Mesendoderm (in vitro differentiated cells): ENCODE data around the gene OGA.

Source experiments
- DNase-seq: peaks from one replicate; pipeline ENCODE4 v3.0.0; 2013
- H2AK5ac ChIP-seq: 2 replicates; pipeline ENCODE4 v1.6.1; 2013; ENCODE audit warnings: low read length, inconsistent platforms
- H2BK120ac ChIP-seq: 2 replicates; pipeline ENCODE4 v1.6.1; 2013; ENCODE audit warnings: low read depth, mild to moderate bottlenecking, low read length, moderate library complexity, mixed read lengths
- H2BK15ac ChIP-seq: replicated peaks from 2 replicates; pipeline ENCODE4 v1.6.1; 2013; ENCODE audit warnings: low read depth, mild to moderate bottlenecking, moderate library complexity
- H2BK5ac ChIP-seq: 2 replicates; pipeline ENCODE4 v1.6.1; 2013; ENCODE audit warnings: low read length, inconsistent platforms
- H3K18ac ChIP-seq: 2 replicates; pipeline ENCODE4 v1.6.1; 2013; ENCODE audit warnings: mild to moderate bottlenecking, low read length, mixed read lengths
- H3K23ac ChIP-seq: one replicate; pipeline ENCODE4 v1.6.1; 2013; ENCODE audit warnings: low read length
- H3K27ac ChIP-seq: 2 replicates; pipeline ENCODE4 v1.5.1; 2013; ENCODE audit warnings: low read depth, mild to moderate bottlenecking, inconsistent platforms, low read length, moderate library complexity
- H3K27me3 ChIP-seq: 2 replicates; pipeline ENCODE4 v1.6.1; 2013; ENCODE audit warnings: low read length, control low read depth, mild to moderate bottlenecking, inconsistent platforms; ENCODE audit not compliant: insufficient read depth, poor library complexity
- H3K36me3 ChIP-seq: 2 replicates; pipeline ENCODE4 v1.6.1; 2013; ENCODE audit warnings: low read length, inconsistent platforms; ENCODE audit not compliant: control insufficient read depth, insufficient read depth
- H3K4ac ChIP-seq: one replicate; pipeline ENCODE4 v1.6.1; 2013; ENCODE audit warnings: low read depth, mild to moderate bottlenecking, low read length, moderate library complexity
- H3K4me1 ChIP-seq: 2 replicates; pipeline ENCODE4 v1.6.1; 2013; ENCODE audit warnings: low read depth, low read length, inconsistent platforms; ENCODE audit not compliant: control insufficient read depth
- H3K4me2 ChIP-seq: 2 replicates; pipeline ENCODE4 v1.6.1; 2013; ENCODE audit warnings: low read length
- H3K4me3 ChIP-seq: 2 replicates; pipeline ENCODE4 v1.5.1; 2013; ENCODE audit warnings: mild to moderate bottlenecking, low read length
- H3K56ac ChIP-seq: one replicate; pipeline ENCODE4 v1.6.1; 2013; ENCODE audit warnings: low read length
- H3K79me1 ChIP-seq: 2 replicates; pipeline ENCODE4 v1.6.1; 2013; ENCODE audit warnings: low read length, inconsistent platforms
- H3K79me2 ChIP-seq: 2 replicates; pipeline ENCODE4 v1.6.1; 2013; ENCODE audit warnings: mild to moderate bottlenecking, low read length; ENCODE audit not compliant: control insufficient read depth, insufficient read depth
- H3K9ac ChIP-seq: 2 replicates; pipeline ENCODE4 v1.6.1; 2013; ENCODE audit warnings: low read length, inconsistent platforms
- H4K5ac ChIP-seq: one replicate; pipeline ENCODE4 v1.6.1; 2013; ENCODE audit warnings: low read length
- H4K8ac ChIP-seq: one replicate; pipeline ENCODE4 v1.6.1; 2013; ENCODE audit warnings: low read depth, mild to moderate bottlenecking, control low read depth, low read length, moderate library complexity
- WGBS: extraction: QIAGEN DNeasy Blood & Tissue Kit; methylation state at CpG from one replicate; pipeline ENCODE4 v1.1.7; 2013; ENCODE audit warnings: low lambda C conversion rate, missing lambda C conversion rate; ENCODE audit not compliant: insufficient coverage; ENCODE audit errors: extremely low coverage; 5-methylcytosine and 5-hydroxymethylcytosine counted together

The OGA gene

GRCh38 chr10:101772017-101772894 is 46.0 kb downstream of the OGA start:
- no peak overlapping the region for H2AK5ac ChIP-seq
- no peak overlapping the region for H3K18ac ChIP-seq
- no peak overlapping the region for H3K4me2 ChIP-seq
- WGBS: no CpG with 5 or more reads among the region's 6 CpGs
- no peak overlapping the region for H4K8ac ChIP-seq
- no peaks in the 10 kb centered on the region for H3K79me2 ChIP-seq
- H3K23ac ChIP-seq: no peak overlapping the region
- no peak overlapping the region for H2BK5ac ChIP-seq
- H3K4me3 ChIP-seq: no peak overlapping the region
- no peak overlapping the region for H3K4ac ChIP-seq
- DNase-seq: no peak
- H3K36me3 ChIP-seq: no peaks in the 10 kb centered on the region
- H4K5ac ChIP-seq: no peak overlapping the region
- no peak overlapping the region for H2BK120ac ChIP-seq
- no peak overlapping the region for H2BK15ac ChIP-seq
- no peak overlapping the region for H3K27ac ChIP-seq
- H3K79me1 ChIP-seq: no peaks in the 10 kb centered on the region
- H3K4me1 ChIP-seq: peaks cover 16% of the 10 kb centered on the region
- H3K27me3 ChIP-seq: peaks cover 17% of the 10 kb centered on the region
- no peak overlapping the region for H3K56ac ChIP-seq
- H3K9ac ChIP-seq: no peak overlapping the region

DNA sequence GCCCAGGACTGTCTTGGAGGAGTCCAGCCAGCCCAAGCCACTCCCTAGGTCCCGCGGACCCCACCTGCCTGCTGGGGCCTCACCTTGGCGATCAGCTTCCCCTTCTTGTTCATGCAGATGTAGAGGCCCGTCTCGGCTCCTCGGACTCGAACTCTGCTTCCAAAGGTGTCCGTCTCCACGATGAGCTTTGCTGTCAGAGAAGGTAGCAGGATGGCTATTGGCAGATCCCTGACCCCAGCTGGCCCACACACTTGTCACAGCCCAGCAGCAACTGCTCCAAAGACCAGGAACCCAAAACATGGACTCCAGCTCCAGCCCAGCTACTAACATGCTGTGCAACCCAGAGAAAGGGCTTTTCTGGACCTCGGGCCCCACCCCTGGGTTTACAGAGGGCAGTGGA is 46.9 kb downstream of the OGA start:
- Histone ChIP-seq H4K5ac (no peak overlapping the region), H3K4me2 (no peak overlapping the region), H3K23ac (no peak overlapping the region), H3K27ac (no peak overlapping the region), H3K9ac (no peak overlapping the region), H3K4me3 (no peak overlapping the region), H2AK5ac (no peak overlapping the region), H3K4me1 (peaks cover 10% of the 10 kb centered on the region), H3K79me1 (no peaks in the 10 kb centered on the region), H4K8ac (no peak overlapping the region), H3K79me2 (no peaks in the 10 kb centered on the region), H3K4ac (no peak overlapping the region), H2BK5ac (no peak overlapping the region), H3K56ac (no peak overlapping the region), H3K27me3 (peaks cover 17% of the 10 kb centered on the region), H3K36me3 (no peaks in the 10 kb centered on the region), H2BK120ac (no peak overlapping the region), H2BK15ac (no peak overlapping the region), H3K18ac (no peak overlapping the region)
- WGBS: no CpG with 5 or more reads among the region's 10 CpGs
- DNase-seq: no peak

DNA sequence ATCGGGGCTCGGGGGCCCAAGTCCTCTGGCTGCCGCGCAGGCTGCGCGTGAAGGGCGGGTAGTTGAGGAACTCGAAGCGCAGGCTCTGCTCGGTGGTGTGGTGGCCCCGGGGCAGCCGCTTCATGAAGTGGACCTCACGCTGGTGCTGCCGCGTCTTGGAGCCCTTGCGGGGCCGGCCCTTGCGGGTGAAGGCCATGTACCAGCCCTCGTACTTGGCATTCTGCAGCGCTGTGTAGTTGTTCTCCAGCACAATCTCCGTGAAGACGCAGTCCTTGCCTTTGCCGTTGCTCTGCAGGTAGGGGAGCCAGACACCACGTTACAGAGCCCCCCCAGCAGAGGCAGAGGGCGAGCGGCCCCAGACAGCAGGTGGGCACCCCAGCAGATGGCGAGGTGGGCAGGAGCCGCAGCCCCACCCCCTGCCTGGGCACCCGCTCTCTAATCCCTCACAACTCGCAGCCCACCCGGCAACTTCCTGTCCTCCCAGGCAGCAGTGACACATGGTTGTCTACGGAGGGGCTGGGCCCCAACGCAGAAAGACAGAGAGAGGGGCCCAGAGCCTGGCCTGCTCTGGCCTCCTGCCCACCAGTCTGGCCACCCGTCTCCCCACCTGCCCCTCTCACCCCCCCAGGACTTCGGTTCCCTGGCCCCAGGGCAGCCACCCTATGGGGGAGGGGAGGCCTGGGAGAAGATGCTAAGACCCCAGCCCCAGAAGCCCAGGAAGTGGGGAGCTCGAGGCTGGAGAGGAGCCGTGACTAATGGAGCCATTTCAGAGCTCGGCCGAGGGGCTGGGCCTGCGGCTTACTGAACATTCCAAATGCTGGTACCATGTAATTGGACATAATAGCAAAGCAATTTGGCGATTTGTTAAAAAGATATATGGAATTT is 47.7 kb downstream of the OGA start:
- H2BK15ac ChIP-seq: no peak overlapping the region
- no peak for DNase-seq
- no peaks in the 10 kb centered on the region for H3K36me3 ChIP-seq
- H3K4me3 ChIP-seq: no peak overlapping the region
- H3K18ac ChIP-seq: no peak overlapping the region
- no peaks in the 10 kb centered on the region for H3K79me2 ChIP-seq
- H2BK120ac ChIP-seq: no peak overlapping the region
- H3K4ac ChIP-seq: no peak overlapping the region
- H3K4me2 ChIP-seq: no peak overlapping the region
- H3K4me1 ChIP-seq: peaks cover 10% of the 10 kb centered on the region
- H4K5ac ChIP-seq: no peak overlapping the region
- H2AK5ac ChIP-seq: no peak overlapping the region
- H3K9ac ChIP-seq: no peak overlapping the region
- H3K27me3 ChIP-seq: peaks cover 17% of the 10 kb centered on the region
- no peak overlapping the region for H3K27ac ChIP-seq
- H3K79me1 ChIP-seq: no peaks in the 10 kb centered on the region
- no peak overlapping the region for H2BK5ac ChIP-seq
- no CpG with 5 or more reads among the region's 41 CpGs for WGBS
- H3K56ac ChIP-seq: no peak overlapping the region
- H3K23ac ChIP-seq: no peak overlapping the region
- no peak overlapping the region for H4K8ac ChIP-seq

- no peak overlapping the region for H3K27ac ChIP-seq
- no peak overlapping the region for H3K56ac ChIP-seq
- H2BK120ac ChIP-seq: no peak overlapping the region
- H3K79me1 ChIP-seq: no peaks in the 10 kb centered on the region
- H2BK5ac ChIP-seq: no peak overlapping the region
- no peak overlapping the region for H3K4ac ChIP-seq
- peaks cover 11% of the 10 kb centered on the region for H3K27me3 ChIP-seq
- no peak overlapping the region for H3K23ac ChIP-seq
- no peak overlapping the region for H3K4me3 ChIP-seq
- peaks cover 10% of the 10 kb centered on the region for H3K4me1 ChIP-seq
- no peak overlapping the region for H3K18ac ChIP-seq
- no CpG with 5 or more reads among the region's 5 CpGs for WGBS
- H3K79me2 ChIP-seq: no peaks in the 10 kb centered on the region
- no peak overlapping the region for H4K5ac ChIP-seq
- H3K9ac ChIP-seq: no peak overlapping the region
- H3K4me2 ChIP-seq: no peak overlapping the region
- no peak overlapping the region for H2BK15ac ChIP-seq
- H2AK5ac ChIP-seq: no peak overlapping the region
- DNase-seq: no peak
- H3K36me3 ChIP-seq: no peaks in the 10 kb centered on the region
- H4K8ac ChIP-seq: no peak overlapping the region
Observed at GRCh38 chr10:101769541-101770180, 48.6 kb downstream of the OGA start.

DNA sequence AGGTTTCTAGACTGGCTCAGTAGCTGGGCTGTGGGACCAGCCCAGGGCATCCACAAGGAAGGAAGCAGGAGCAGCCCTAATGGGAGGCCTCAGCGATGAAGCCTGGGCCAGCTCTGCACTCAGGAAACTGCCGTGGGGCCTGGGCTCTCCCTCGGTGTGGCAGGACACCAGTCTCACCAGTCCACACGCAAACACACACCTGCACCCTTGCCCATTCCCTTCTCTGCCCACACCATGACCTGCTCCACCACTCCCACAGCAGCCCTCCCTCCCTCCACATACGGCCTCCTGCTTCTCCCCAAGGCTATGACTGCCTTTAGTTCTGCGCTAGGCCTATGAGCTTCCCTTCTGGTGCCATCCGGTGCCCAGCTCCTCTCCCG is 49.5 kb downstream of the OGA start:
- no peak overlapping the region for H3K4me2 ChIP-seq
- H3K4me3 ChIP-seq: no peak overlapping the region
- no peak overlapping the region for H3K23ac ChIP-seq
- H2BK5ac ChIP-seq: no peak overlapping the region
- H2AK5ac ChIP-seq: no peak overlapping the region
- H4K8ac ChIP-seq: no peak overlapping the region
- no peak overlapping the region for H3K27ac ChIP-seq
- no peaks in the 10 kb centered on the region for H3K79me2 ChIP-seq
- no peak overlapping the region for H3K4ac ChIP-seq
- H3K79me1 ChIP-seq: no peaks in the 10 kb centered on the region
- H3K36me3 ChIP-seq: no peaks in the 10 kb centered on the region
- H4K5ac ChIP-seq: no peak overlapping the region
- H3K9ac ChIP-seq: no peak overlapping the region
- no peak overlapping the region for H3K18ac ChIP-seq
- no peak overlapping the region for H3K56ac ChIP-seq
- no peak for DNase-seq
- H2BK15ac ChIP-seq: no peak overlapping the region
- H3K4me1 ChIP-seq: peaks cover 7% of the 10 kb centered on the region
- peaks cover 2% of the 10 kb centered on the region for H3K27me3 ChIP-seq
- no CpG with 5 or more reads among the region's 8 CpGs for WGBS
- no peak overlapping the region for H2BK120ac ChIP-seq
